Suppressor macrophage treated with lipopolysaccharide for 4 hours (primary cell): ENCODE data around the gene MYOCD.

Experiments
- DNase-seq: peaks from one replicate; pipeline ENCODE4 v3.0.0-alpha.2; 2020

Gene MYOCD

GRCh38 chr17:12642034-12642433 is 23.7 kb upstream of the MYOCD start:
- no peak for DNase-seq

- no peak for DNase-seq
These were observed 21.9 kb upstream of the MYOCD start for GRCh38 chr17:12643822-12644221.

- no peak for DNase-seq
These were observed 21.1 kb upstream of the MYOCD start for GRCh38 chr17:12644623-12645022.

GRCh38 chr17:12646761-12647422 is 18.8 kb upstream of the MYOCD start:
- no peak for DNase-seq

- no peak for DNase-seq
These were observed 17.2 kb upstream of the MYOCD start for GRCh38 chr17:12648498-12648897.

- no peak for DNase-seq
These were observed 9.8 kb upstream of the MYOCD start for GRCh38 chr17:12655936-12656335.

GRCh38 chr17:12656354-12656753 is 9.3 kb upstream of the MYOCD start:
- DNase-seq: no peak

GRCh38 chr17:12659500-12659899 is 6.2 kb upstream of the MYOCD start:
- DNase-seq: no peak

GRCh38 chr17:12664252-12664651 is 1.4 kb upstream of the MYOCD start:
- DNase-seq: no peak

- no peak for DNase-seq
These were observed 812 bp upstream of the MYOCD start for GRCh38 chr17:12664894-12665262.

- DNase-seq: no peak
These were observed 1.0 kb downstream of the MYOCD start for GRCh38 chr17:12666718-12667117.

- DNase-seq: no peak
These were observed 1.7 kb downstream of the MYOCD start for GRCh38 chr17:12667299-12667958.

- DNase-seq: no peak
These were observed 6.2 kb downstream of the MYOCD start for GRCh38 chr17:12671906-12672305.

- no peak for DNase-seq
These were observed 7.3 kb downstream of the MYOCD start for GRCh38 chr17:12672947-12673346.

- DNase-seq: no peak
These were observed 8.1 kb downstream of the MYOCD start for GRCh38 chr17:12673788-12674187.

- DNase-seq: no peak
These were observed 14.8 kb downstream of the MYOCD start for GRCh38 chr17:12680407-12680897.

- DNase-seq: no peak
These were observed 15.3 kb downstream of the MYOCD start for GRCh38 chr17:12680993-12681392.

GRCh38 chr17:12683299-12683698 is 17.6 kb downstream of the MYOCD start:
- DNase-seq: no peak

GRCh38 chr17:12686486-12686885 is 20.8 kb downstream of the MYOCD start:
- DNase-seq: no peak

GRCh38 chr17:12688382-12688781 is 22.7 kb downstream of the MYOCD start:
- DNase-seq: no peak

- DNase-seq: no peak
These were observed 25.5 kb downstream of the MYOCD start for GRCh38 chr17:12691173-12691572.

GRCh38 chr17:12693640-12694039 is 27.9 kb downstream of the MYOCD start:
- no peak for DNase-seq

GRCh38 chr17:12706070-12706469 is 40.4 kb downstream of the MYOCD start:
- DNase-seq: no peak

- DNase-seq: no peak
These were observed 43.4 kb downstream of the MYOCD start for GRCh38 chr17:12709063-12709462.

- no peak for DNase-seq
These were observed 46.7 kb downstream of the MYOCD start for GRCh38 chr17:12712415-12712814.
